WTC11 (cell line): ENCODE data around the gene CLHC1. TPM values are rescaled to one million over a fixed set of nuclear protein-coding genes. Genes with fewer than 3 reads are reported as not detected.

Experiments
- AFF4 ChIP-seq: sonication (generic); formaldehyde crosslinking; IDR thresholded peaks from 2 replicates; pipeline ENCODE4 v1.8.1; 2023; ENCODE audit warnings: mild to moderate bottlenecking, missing genetic modification reagents, borderline replicate concordance
- ATF1 ChIP-seq: sonication (generic); formaldehyde crosslinking; IDR thresholded peaks from 2 replicates; pipeline ENCODE4 v1.8.1; 2023; ENCODE audit warnings: mild to moderate bottlenecking, moderate library complexity, missing genetic modification reagents
- CREB1 ChIP-seq: sonication (generic); formaldehyde crosslinking; IDR thresholded peaks from 2 replicates; pipeline ENCODE4 v1.8.0; 2023; ENCODE audit warnings: mild to moderate bottlenecking, missing genetic modification reagents
- CREM ChIP-seq: sonication (generic); formaldehyde crosslinking; IDR thresholded peaks from 2 replicates; pipeline ENCODE4 v1.8.1; 2022; ENCODE audit warnings: mild to moderate bottlenecking, missing genetic modification reagents, moderate library complexity
- FOXK1 ChIP-seq: sonication (generic); formaldehyde crosslinking; IDR thresholded peaks from 2 replicates; pipeline ENCODE4 v1.8.0; 2022; ENCODE audit warnings: mild to moderate bottlenecking, moderate library complexity, missing genetic modification reagents
- GABPB1 ChIP-seq: sonication (generic); formaldehyde crosslinking; IDR thresholded peaks from 2 replicates; pipeline ENCODE4 v1.8.1; 2023; ENCODE audit warnings: mild to moderate bottlenecking, missing genetic modification reagents
- IRF1 ChIP-seq: sonication (generic); formaldehyde crosslinking; IDR thresholded peaks from 2 replicates; pipeline ENCODE4 v1.8.0; 2023; ENCODE audit warnings: missing genetic modification reagents
- MXD4 ChIP-seq: fragments of 250-450 bp; sonication (Bioruptor Pico); IDR thresholded peaks from 2 replicates; pipeline ENCODE4 v1.8.0; 2021; ENCODE audit warnings: mild to moderate bottlenecking, moderate library complexity, borderline replicate concordance
- PRDM15 ChIP-seq: sonication (generic); formaldehyde crosslinking; IDR thresholded peaks from 2 replicates; pipeline ENCODE4 v1.8.0; 2022; ENCODE audit warnings: missing genetic modification reagents
- SOX15 ChIP-seq: fragments of 250-450 bp; sonication (Bioruptor Pico); IDR thresholded peaks from 2 replicates; pipeline ENCODE4 v1.9.0; 2021; ENCODE audit warnings: mild to moderate bottlenecking
- TEAD4 ChIP-seq: sonication (generic); formaldehyde crosslinking; IDR thresholded peaks from 2 replicates; pipeline ENCODE4 v1.8.0; 2022; ENCODE audit warnings: mild to moderate bottlenecking, missing genetic modification reagents
- TP53 ChIP-seq: sonication (generic); formaldehyde crosslinking; IDR thresholded peaks from 2 replicates; pipeline ENCODE4 v1.8.1; 2023; ENCODE audit warnings: mild to moderate bottlenecking, missing genetic modification reagents
- ZNF425 ChIP-seq: fragments of 250-450 bp; sonication (Bioruptor Pico); conservative IDR thresholded peaks from 2 replicates; pipeline ENCODE4 v1.9.0; 2021; ENCODE audit warnings: mild to moderate bottlenecking
- total RNA-seq: library from RNA; stranded (reverse); gene quantifications from 3 replicates; pipeline ENCODE4 v1.2.3, GENCODE V29; 2021
- TF ChIP-seq, protein P1 (sequence below): sonication (generic); formaldehyde crosslinking; IDR thresholded peaks from 2 replicates; pipeline ENCODE4 v1.8.0; 2023; ENCODE audit warnings: mild to moderate bottlenecking, missing genetic modification reagents
- TF ChIP-seq, protein P2 (sequence below): sonication (generic); formaldehyde crosslinking; IDR thresholded peaks from 2 replicates; pipeline ENCODE4 v1.8.1; 2022; ENCODE audit warnings: mild to moderate bottlenecking, moderate library complexity, missing genetic modification reagents
- TF ChIP-seq, protein P3 (sequence below): sonication (generic); formaldehyde crosslinking; IDR thresholded peaks from 2 replicates; pipeline ENCODE4 v1.8.1; 2022; ENCODE audit warnings: low read depth, mild to moderate bottlenecking, moderate library complexity, missing genetic modification reagents, borderline replicate concordance
- TF ChIP-seq, protein P4 (sequence below): sonication (generic); formaldehyde crosslinking; IDR thresholded peaks from 2 replicates; pipeline ENCODE4 v1.8.0; 2023; ENCODE audit warnings: missing genetic modification reagents, mild to moderate bottlenecking, borderline replicate concordance

Gene CLHC1
- total RNA-seq, 1 experiment from 2014 or later, result 7.5 TPM

DNA sequence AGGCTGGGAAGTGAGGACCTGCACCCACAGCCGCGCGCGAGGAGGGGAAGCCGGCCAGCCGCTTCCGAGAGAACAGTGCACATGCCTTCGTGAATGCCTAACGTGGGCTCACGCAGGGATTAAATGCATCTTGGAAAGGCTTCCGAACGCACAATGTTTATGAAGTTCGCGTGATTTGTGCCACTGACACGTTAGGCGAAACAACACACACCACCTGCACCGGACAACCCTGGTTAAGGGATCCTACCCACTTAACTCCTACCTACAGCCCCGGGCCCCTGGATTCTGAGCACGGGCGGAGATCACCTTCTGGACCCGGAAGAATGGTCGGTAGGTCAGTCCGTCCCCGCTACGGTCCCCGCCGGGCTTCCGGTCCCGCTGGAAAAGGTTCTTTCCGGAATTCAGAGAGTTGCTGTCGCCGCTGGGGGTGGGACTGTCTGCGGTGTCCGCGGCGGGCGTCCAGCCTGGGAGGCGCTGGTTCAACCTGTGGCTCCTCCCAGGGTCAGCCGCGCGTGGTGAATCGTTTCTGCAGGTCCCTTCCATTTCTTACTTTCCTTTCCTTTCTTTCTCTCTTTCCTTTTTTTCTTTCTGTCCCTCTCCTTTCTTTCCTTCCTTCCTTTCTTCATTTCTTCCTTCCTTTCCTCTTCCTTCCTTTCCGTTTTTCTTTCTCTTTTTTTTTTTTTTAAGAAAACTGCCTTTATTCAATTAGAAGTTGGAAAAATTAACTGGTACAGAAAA is 37.0 kb upstream of the CLHC1 start, which contains the start of gene MTIF2 (continued):
- TF ChIP-seq PRDM15 (CRISPR knock-in tag) (no peak; the same call in 1 of the 2 replicates), SOX15 (no peak), IRF1 (CRISPR knock-in tag) (peak; percentile 26; the same call in 1 of the 2 replicates), AFF4 (peak; percentile 60; the same call in 1 of the 2 replicates), ZNF425 (CRISPR knock-in tag) (no peak), FOXK1 (CRISPR knock-in tag) (peak; percentile 91), TEAD4 (0 out of 2 replicates have a peak, but pooled peaks have one; percentile 10), MXD4 (no peak), CREM (CRISPR knock-in tag) (peak; percentile 79), GABPB1 (peak; percentile 96), CREB1 (CRISPR knock-in tag) (0 out of 2 replicates have a peak, but pooled peaks have one; percentile 86), TP53 (CRISPR knock-in tag) (no peak), ATF1 (CRISPR knock-in tag) (0 out of 2 replicates have a peak, but pooled peaks have one; percentile 21)
- TF ChIP-seq, protein P1, sequence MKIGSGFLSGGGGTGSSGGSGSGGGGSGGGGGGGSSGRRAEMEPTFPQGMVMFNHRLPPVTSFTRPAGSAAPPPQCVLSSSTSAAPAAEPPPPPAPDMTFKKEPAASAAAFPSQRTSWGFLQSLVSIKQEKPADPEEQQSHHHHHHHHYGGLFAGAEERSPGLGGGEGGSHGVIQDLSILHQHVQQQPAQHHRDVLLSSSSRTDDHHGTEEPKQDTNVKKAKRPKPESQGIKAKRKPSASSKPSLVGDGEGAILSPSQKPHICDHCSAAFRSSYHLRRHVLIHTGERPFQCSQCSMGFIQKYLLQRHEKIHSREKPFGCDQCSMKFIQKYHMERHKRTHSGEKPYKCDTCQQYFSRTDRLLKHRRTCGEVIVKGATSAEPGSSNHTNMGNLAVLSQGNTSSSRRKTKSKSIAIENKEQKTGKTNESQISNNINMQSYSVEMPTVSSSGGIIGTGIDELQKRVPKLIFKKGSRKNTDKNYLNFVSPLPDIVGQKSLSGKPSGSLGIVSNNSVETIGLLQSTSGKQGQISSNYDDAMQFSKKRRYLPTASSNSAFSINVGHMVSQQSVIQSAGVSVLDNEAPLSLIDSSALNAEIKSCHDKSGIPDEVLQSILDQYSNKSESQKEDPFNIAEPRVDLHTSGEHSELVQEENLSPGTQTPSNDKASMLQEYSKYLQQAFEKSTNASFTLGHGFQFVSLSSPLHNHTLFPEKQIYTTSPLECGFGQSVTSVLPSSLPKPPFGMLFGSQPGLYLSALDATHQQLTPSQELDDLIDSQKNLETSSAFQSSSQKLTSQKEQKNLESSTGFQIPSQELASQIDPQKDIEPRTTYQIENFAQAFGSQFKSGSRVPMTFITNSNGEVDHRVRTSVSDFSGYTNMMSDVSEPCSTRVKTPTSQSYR, result peak; percentile 81; the same call in 1 of the 2 replicates
- TF ChIP-seq, protein P2, sequence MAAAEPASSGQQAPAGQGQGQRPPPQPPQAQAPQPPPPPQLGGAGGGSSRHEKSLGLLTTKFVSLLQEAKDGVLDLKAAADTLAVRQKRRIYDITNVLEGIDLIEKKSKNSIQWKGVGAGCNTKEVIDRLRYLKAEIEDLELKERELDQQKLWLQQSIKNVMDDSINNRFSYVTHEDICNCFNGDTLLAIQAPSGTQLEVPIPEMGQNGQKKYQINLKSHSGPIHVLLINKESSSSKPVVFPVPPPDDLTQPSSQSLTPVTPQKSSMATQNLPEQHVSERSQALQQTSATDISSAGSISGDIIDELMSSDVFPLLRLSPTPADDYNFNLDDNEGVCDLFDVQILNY (CRISPR knock-in tag), result peak; percentile 75; the same call in 1 of the 2 replicates
- TF ChIP-seq, protein P3, sequence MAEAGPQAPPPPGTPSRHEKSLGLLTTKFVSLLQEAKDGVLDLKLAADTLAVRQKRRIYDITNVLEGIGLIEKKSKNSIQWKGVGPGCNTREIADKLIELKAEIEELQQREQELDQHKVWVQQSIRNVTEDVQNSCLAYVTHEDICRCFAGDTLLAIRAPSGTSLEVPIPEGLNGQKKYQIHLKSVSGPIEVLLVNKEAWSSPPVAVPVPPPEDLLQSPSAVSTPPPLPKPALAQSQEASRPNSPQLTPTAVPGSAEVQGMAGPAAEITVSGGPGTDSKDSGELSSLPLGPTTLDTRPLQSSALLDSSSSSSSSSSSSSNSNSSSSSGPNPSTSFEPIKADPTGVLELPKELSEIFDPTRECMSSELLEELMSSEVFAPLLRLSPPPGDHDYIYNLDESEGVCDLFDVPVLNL, result no peak
- TF ChIP-seq, protein P4, sequence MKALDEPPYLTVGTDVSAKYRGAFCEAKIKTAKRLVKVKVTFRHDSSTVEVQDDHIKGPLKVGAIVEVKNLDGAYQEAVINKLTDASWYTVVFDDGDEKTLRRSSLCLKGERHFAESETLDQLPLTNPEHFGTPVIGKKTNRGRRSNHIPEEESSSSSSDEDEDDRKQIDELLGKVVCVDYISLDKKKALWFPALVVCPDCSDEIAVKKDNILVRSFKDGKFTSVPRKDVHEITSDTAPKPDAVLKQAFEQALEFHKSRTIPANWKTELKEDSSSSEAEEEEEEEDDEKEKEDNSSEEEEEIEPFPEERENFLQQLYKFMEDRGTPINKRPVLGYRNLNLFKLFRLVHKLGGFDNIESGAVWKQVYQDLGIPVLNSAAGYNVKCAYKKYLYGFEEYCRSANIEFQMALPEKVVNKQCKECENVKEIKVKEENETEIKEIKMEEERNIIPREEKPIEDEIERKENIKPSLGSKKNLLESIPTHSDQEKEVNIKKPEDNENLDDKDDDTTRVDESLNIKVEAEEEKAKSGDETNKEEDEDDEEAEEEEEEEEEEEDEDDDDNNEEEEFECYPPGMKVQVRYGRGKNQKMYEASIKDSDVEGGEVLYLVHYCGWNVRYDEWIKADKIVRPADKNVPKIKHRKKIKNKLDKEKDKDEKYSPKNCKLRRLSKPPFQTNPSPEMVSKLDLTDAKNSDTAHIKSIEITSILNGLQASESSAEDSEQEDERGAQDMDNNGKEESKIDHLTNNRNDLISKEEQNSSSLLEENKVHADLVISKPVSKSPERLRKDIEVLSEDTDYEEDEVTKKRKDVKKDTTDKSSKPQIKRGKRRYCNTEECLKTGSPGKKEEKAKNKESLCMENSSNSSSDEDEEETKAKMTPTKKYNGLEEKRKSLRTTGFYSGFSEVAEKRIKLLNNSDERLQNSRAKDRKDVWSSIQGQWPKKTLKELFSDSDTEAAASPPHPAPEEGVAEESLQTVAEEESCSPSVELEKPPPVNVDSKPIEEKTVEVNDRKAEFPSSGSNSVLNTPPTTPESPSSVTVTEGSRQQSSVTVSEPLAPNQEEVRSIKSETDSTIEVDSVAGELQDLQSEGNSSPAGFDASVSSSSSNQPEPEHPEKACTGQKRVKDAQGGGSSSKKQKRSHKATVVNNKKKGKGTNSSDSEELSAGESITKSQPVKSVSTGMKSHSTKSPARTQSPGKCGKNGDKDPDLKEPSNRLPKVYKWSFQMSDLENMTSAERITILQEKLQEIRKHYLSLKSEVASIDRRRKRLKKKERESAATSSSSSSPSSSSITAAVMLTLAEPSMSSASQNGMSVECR (CRISPR knock-in tag), result 0 out of 2 replicates have a peak, but pooled peaks have one; percentile 31
